ENCODE data around the gene FARSA. TPM values are rescaled to one million over a fixed set of nuclear protein-coding genes. Genes with fewer than 3 reads are reported as not detected.
A peak's percentile ranks its signal among the peaks of the same experiment; 100 is the strongest.

FARSA gene
- total and polyA plus RNA-seq, 2 experiments from 2014 or later: 33.5 to 79.9 TPM

DNA sequence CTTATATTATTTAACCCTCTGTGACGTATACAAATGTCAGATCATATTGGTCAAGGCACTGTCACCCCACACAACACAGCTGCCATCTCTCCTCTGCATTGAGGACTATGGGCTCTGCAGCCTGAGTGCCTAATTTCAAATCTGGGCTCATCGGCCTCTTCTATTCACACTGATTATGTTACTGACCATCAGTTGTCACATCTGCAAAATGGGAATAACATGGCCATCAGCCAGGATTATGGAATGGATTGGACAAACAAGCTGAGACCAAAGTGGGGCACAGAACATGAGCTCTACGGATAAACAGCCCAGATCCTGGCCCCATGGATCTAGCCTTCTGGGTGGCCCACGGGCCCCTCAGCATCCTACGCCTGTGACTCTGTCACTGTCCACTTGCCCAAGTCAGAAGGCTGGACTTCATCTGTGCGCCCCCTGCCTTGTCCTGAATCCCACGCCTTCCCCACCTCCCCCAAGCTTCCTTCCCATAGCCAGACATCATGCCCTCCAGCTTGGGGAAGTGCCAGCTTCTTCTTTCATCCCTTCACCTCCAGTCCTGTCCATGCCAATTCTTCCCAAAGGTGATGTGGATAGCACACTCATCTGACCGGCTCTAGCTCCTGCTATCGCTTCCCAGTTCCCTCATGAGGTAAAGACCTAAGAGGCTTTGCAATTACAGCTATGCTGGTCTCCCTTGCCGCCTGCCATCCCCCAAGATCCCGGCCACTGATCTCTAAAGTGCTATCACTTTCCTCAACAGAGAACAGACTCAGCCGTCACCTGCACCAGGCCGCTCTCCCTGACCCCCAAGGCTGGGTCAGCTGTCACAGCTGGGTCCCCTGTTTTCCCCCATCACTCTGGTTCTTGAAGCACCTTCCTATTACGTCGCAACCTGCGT is 872 bp downstream of the FARSA start:
- Histone ChIP-seq H3K4me2 (ENCODE audit: unreplicated experiment) (peak overlapping the region; percentile 97), H4K20me1 (ENCODE audit: insufficient read depth) (no peaks in the 10 kb centered on the region; the same call in 1 of the 2 replicates), H3K4me1 (ENCODE audit: insufficient read depth) (peaks cover 6% of the 10 kb centered on the region; the same call in 1 of the 2 replicates), H3K9ac (peak overlapping the region; percentile 90), H3K9me2 (ENCODE audit: insufficient read depth) (no peaks in the 10 kb centered on the region), H3K36me3 (ENCODE audit: low read depth) (no peaks in the 10 kb centered on the region; the same call in 1 of the 2 replicates), H3K79me2 (ENCODE audit: insufficient read depth) (peaks cover 41% of the 10 kb centered on the region), H3K4me3 (peak overlapping the region; percentile 81), H3K9me3 (ENCODE audit: low read depth) (no peaks in the 10 kb centered on the region), H3K27me3 (replicated peaks; ENCODE audit: insufficient read depth) (no peaks in the 10 kb centered on the region), H3K27ac (peak overlapping the region; percentile 64), H3F3A (ENCODE audit: insufficient read depth) (no peaks in the 10 kb centered on the region), H2AFZ (peak overlapping the region; percentile 99)
- TF ChIP-seq EZH2phosphoT487 (IDR thresholded peaks at IDR 0.05; ENCODE audit: insufficient read depth, low read depth): no peak
- no peak for TF ChIP-seq EZH2 (IDR thresholded peaks at IDR 0.05; ENCODE audit: insufficient read depth, poor library complexity, severe bottlenecking)
- DNase-seq: no peak
- in situ Hi-C loops (cut with MboI): no loop called here
- 33 to 35% methylated on average over 16 of the region's 16 CpGs for WGBS, 2 experiments (ENCODE audit: low coverage in 1 of 2, low lambda C conversion rate in 2 of 2, missing lambda C conversion rate in 2 of 2)

DNA sequence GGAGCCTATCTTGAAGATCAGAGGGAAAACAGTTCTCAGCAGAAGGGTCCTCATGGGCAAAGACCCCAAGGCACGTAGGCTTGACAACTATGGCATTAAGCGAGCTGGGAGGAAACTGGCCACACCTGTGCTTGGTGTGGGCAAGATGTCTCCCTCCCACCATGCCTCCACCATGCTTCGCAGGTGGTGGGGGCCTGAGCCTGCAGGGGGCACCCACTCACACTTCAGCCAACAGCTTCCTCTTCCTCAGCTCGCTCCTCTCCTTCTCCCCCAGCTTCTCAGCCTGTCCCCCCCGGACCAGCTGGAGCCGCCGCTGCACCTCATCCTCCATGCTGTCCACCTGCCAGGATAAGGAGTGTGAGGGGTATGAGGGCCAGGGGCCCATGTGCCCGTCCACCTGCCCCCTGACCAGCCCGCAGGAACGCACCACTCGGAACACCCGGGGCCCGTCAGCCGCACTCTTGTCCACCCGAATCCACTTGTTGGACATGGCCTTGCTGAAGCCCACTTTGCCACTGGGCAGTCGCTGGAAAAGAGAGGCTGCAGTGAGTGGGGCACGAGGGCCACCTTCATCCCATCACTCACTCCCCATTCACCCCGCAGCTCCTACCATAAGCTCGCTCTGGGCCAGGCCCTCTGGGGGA is 3.4 kb downstream of the FARSA start:
- peaks cover 20% of the 10 kb centered on the region for H3K36me3 ChIP-seq (ENCODE audit: low read depth)
- WGBS, 2 experiments (ENCODE audit: low coverage in 1 of 2, low lambda C conversion rate in 2 of 2, missing lambda C conversion rate in 2 of 2): 89 to 91% methylated on average over 17 to 19 of the region's 19 CpGs
- TF ChIP-seq EZH2phosphoT487 (IDR thresholded peaks at IDR 0.05; ENCODE audit: insufficient read depth, low read depth) (no peak), EZH2 (IDR thresholded peaks at IDR 0.05; ENCODE audit: insufficient read depth, poor library complexity, severe bottlenecking) (no peak)
- no peaks in the 10 kb centered on the region; the same call in 1 of the 2 replicates for H4K20me1 ChIP-seq (ENCODE audit: insufficient read depth)
- H3K9ac ChIP-seq: no peak overlapping the region
- in situ Hi-C loops (cut with MboI): no loop called here
- H3K79me2 ChIP-seq (ENCODE audit: insufficient read depth): peaks cover 41% of the 10 kb centered on the region
- no peak for DNase-seq
- H3K4me2 ChIP-seq (ENCODE audit: unreplicated experiment): no peak overlapping the region
- no peaks in the 10 kb centered on the region for H3K27me3 ChIP-seq (replicated peaks; ENCODE audit: insufficient read depth)
- H3K4me1 ChIP-seq (ENCODE audit: insufficient read depth): peaks cover 6% of the 10 kb centered on the region; the same call in 1 of the 2 replicates
- no peak overlapping the region for H3K27ac ChIP-seq
- H3K9me2 ChIP-seq (ENCODE audit: insufficient read depth): no peaks in the 10 kb centered on the region
- H3K9me3 ChIP-seq (ENCODE audit: low read depth): no peaks in the 10 kb centered on the region
- no peak overlapping the region for H2AFZ ChIP-seq
- H3K4me3 ChIP-seq: no peak overlapping the region
- no peaks in the 10 kb centered on the region; the same call in 1 of the 2 replicates for H3F3A ChIP-seq (ENCODE audit: insufficient read depth)

DNA sequence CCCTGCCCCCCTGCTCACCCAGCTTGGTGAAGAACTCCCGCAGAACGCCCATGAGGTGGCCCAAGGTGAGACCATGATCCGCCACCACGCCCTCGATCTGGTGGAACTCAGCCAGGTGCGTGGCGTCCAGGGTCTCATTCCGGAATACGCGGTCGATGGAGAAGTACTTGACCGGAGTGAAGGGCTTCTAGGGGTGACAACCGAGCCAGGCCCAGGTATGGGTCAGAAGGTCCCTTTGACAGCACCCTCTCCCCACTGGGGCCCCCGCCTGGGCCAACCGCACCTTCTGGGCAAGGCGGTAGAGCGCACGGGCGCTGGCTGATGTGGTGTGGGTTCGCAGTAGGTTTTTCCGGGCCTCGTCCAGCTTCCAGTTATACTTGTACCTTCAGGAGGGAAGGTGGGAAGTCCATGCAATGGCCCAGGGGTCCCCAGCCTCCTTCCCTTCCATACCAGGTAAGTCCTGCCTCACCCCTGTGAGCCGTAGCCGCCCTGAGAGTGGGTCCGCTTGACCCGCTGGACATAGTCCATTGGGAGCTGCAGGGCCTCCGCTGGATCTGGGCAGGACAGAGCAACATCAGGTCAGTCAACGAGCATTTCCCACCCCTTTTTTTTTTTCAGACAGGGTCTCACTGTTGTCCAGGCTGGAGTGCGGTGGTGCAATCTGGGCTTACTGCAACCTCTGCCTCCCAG is 8.7 kb downstream of the FARSA start:
- Histone ChIP-seq H3K9me3 (ENCODE audit: low read depth) (no peaks in the 10 kb centered on the region), H3K9me2 (ENCODE audit: insufficient read depth) (no peaks in the 10 kb centered on the region), H3K27me3 (replicated peaks; ENCODE audit: insufficient read depth) (no peaks in the 10 kb centered on the region), H3K36me3 (ENCODE audit: low read depth) (peaks cover 33% of the 10 kb centered on the region), H4K20me1 (ENCODE audit: insufficient read depth) (no peaks in the 10 kb centered on the region), H3K27ac (no peak overlapping the region), H3K4me3 (no peak overlapping the region), H3K79me2 (ENCODE audit: insufficient read depth) (peaks cover 5% of the 10 kb centered on the region), H3K4me1 (ENCODE audit: insufficient read depth) (no peaks in the 10 kb centered on the region), H2AFZ (no peak overlapping the region), H3K4me2 (ENCODE audit: unreplicated experiment) (no peak overlapping the region), H3K9ac (no peak overlapping the region), H3F3A (ENCODE audit: insufficient read depth) (peaks cover 13% of the 10 kb centered on the region)
- 96% methylated on average over 25 to 29 of the region's 29 CpGs for WGBS, 2 experiments (ENCODE audit: low coverage in 1 of 2, low lambda C conversion rate in 2 of 2, missing lambda C conversion rate in 2 of 2)
- no peak for DNase-seq
- in situ Hi-C loops (cut with MboI): no loop called here
- TF ChIP-seq EZH2 (IDR thresholded peaks at IDR 0.05; ENCODE audit: insufficient read depth, poor library complexity, severe bottlenecking) (no peak), EZH2phosphoT487 (IDR thresholded peaks at IDR 0.05; ENCODE audit: insufficient read depth, low read depth) (no peak)

DNA sequence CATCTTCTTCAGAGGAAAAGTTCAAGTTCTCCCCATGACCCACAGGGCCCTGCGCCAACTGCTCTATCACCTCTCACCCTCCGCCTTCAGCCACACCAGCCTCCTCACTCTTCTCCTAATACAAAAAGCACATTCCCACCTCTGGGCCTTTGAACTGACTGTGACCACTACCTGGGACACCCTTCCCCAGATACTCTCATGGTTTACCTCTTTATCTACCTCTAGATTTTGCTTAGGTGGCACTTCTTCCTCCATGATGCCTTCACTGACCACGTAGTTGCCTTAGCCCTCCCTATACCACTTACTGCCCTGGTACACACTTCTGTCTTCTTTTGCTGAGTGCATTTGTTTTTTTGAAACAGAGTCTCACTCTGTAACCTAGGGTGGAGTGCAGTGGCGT is 10.6 kb downstream of the FARSA start:
- H3F3A ChIP-seq (ENCODE audit: insufficient read depth): peaks cover 16% of the 10 kb centered on the region
- in situ Hi-C loops (cut with MboI): no loop called here
- no peak overlapping the region for H3K4me2 ChIP-seq (ENCODE audit: unreplicated experiment)
- H2AFZ ChIP-seq: no peak overlapping the region
- WGBS, 2 experiments (ENCODE audit: low coverage in 1 of 2, low lambda C conversion rate in 2 of 2, missing lambda C conversion rate in 2 of 2): 96 to 99% methylated on average over 4 of the region's 4 CpGs
- no peak overlapping the region for H3K27ac ChIP-seq
- H3K36me3 ChIP-seq (ENCODE audit: low read depth): peaks cover 33% of the 10 kb centered on the region
- TF ChIP-seq EZH2phosphoT487 (IDR thresholded peaks at IDR 0.05; ENCODE audit: insufficient read depth, low read depth): no peak
- TF ChIP-seq EZH2 (IDR thresholded peaks at IDR 0.05; ENCODE audit: insufficient read depth, poor library complexity, severe bottlenecking): no peak
- H3K9ac ChIP-seq: no peak overlapping the region
- no peaks in the 10 kb centered on the region for H3K27me3 ChIP-seq (replicated peaks; ENCODE audit: insufficient read depth)
- no peak for DNase-seq
- no peak overlapping the region for H3K4me3 ChIP-seq
- H3K9me2 ChIP-seq (ENCODE audit: insufficient read depth): no peaks in the 10 kb centered on the region
- H4K20me1 ChIP-seq (ENCODE audit: insufficient read depth): no peaks in the 10 kb centered on the region
- no peaks in the 10 kb centered on the region for H3K9me3 ChIP-seq (ENCODE audit: low read depth)
- no peaks in the 10 kb centered on the region for H3K4me1 ChIP-seq (ENCODE audit: insufficient read depth)
- H3K79me2 ChIP-seq (ENCODE audit: insufficient read depth): no peaks in the 10 kb centered on the region

All from GM23248 (cell line).